ENCODE measurements around the gene CAVIN2.

Gene CAVIN2

GRCh38 chr2:191875859-191876258 lies 29.0 kb upstream of the CAVIN2 start:
- H3K4me3 Mint-ChIP-seq, result no peak overlapping the region
- no peak for DNase-seq
- ATAC-seq (replicated peaks), result no peak
- H3K36me3 Mint-ChIP-seq, result no peaks in the 10 kb centered on the region
- H3K27me3 Mint-ChIP-seq, result no peaks in the 10 kb centered on the region
- H3K4me1 Mint-ChIP-seq, result no peaks in the 10 kb centered on the region
- peaks cover 0 to 2% of the 10 kb centered on the region in 2 donors for H3K9me3 Mint-ChIP-seq
- H3K27ac Mint-ChIP-seq, result no peak overlapping the region

- peaks cover 2 to 6% of the 10 kb centered on the region in 2 donors for H3K4me1 Mint-ChIP-seq
These were observed 23.9 kb upstream of the CAVIN2 start for GRCh38 chr2:191870744-191871143.

GRCh38 chr2:191869781-191870180 lies 22.9 kb upstream of the CAVIN2 start:
- peaks cover 2 to 6% of the 10 kb centered on the region in 2 donors for H3K4me1 Mint-ChIP-seq
- H3K36me3 Mint-ChIP-seq, result no peaks in the 10 kb centered on the region
- no peak overlapping the region for H3K4me3 Mint-ChIP-seq
- H3K9me3 Mint-ChIP-seq, result peaks cover 0 to 2% of the 10 kb centered on the region in 2 donors
- ATAC-seq (replicated peaks) (no peak), DNase-seq (no peak)
- no peaks in the 10 kb centered on the region for H3K27me3 Mint-ChIP-seq
- no peak overlapping the region for H3K27ac Mint-ChIP-seq

More at GRCh38 chr2:191870744-191871143, 23.9 kb upstream of the CAVIN2 start:
- Mint-ChIP-seq H3K9me3 (no peaks in the 10 kb centered on the region), H3K27ac (no peak overlapping the region), H3K36me3 (no peaks in the 10 kb centered on the region), H3K27me3 (no peaks in the 10 kb centered on the region), H3K4me3 (no peak overlapping the region)
- ATAC-seq (replicated peaks) (no peak), DNase-seq (no peak)

- ATAC-seq (replicated peaks) (no peak), DNase-seq (no peak)
- Mint-ChIP-seq H3K4me3 (no peak overlapping the region), H3K36me3 (no peaks in the 10 kb centered on the region), H3K27me3 (no peaks in the 10 kb centered on the region), H3K9me3 (peaks cover 0 to 2% of the 10 kb centered on the region in 2 donors), H3K4me1 (peaks cover 2 to 6% of the 10 kb centered on the region in 2 donors), H3K27ac (no peak overlapping the region)
These were observed 22.3 kb upstream of the CAVIN2 start for GRCh38 chr2:191869178-191869577.

GRCh38 chr2:191867507-191867847 lies 20.6 kb upstream of the CAVIN2 start:
- peaks cover 2 to 6% of the 10 kb centered on the region in 2 donors for H3K4me1 Mint-ChIP-seq
- ATAC-seq (replicated peaks) (no peak), DNase-seq (no peak)
- H3K27me3 Mint-ChIP-seq, result no peaks in the 10 kb centered on the region
- H3K9me3 Mint-ChIP-seq, result peaks cover 0 to 2% of the 10 kb centered on the region in 2 donors
- no peak overlapping the region for H3K4me3 Mint-ChIP-seq
- no peak overlapping the region for H3K27ac Mint-ChIP-seq
- no peaks in the 10 kb centered on the region for H3K36me3 Mint-ChIP-seq

GRCh38 chr2:191866675-191867506 lies 20.0 kb upstream of the CAVIN2 start:
- Mint-ChIP-seq H3K4me3 (no peak overlapping the region), H3K36me3 (no peaks in the 10 kb centered on the region), H3K4me1 (peaks cover 2 to 6% of the 10 kb centered on the region in 2 donors), H3K9me3 (peaks cover 0 to 2% of the 10 kb centered on the region in 2 donors), H3K27ac (no peak overlapping the region), H3K27me3 (no peaks in the 10 kb centered on the region)
- ATAC-seq (replicated peaks), result peak; percentile 25 to 36
- DNase-seq, result no peak

GRCh38 chr2:191866195-191866594 lies 19.3 kb upstream of the CAVIN2 start:
- Mint-ChIP-seq H3K27ac (no peak overlapping the region), H3K4me3 (no peak overlapping the region), H3K27me3 (no peaks in the 10 kb centered on the region), H3K4me1 (peaks cover 2 to 6% of the 10 kb centered on the region in 2 donors), H3K36me3 (no peaks in the 10 kb centered on the region), H3K9me3 (peaks cover 0 to 2% of the 10 kb centered on the region in 2 donors)
- DNase-seq, result no peak
- ATAC-seq (replicated peaks), result no peak

GRCh38 chr2:191864628-191865374 lies 17.9 kb upstream of the CAVIN2 start:
- H3K27me3 Mint-ChIP-seq, result no peaks in the 10 kb centered on the region
- H3K4me3 Mint-ChIP-seq, result no peak overlapping the region
- H3K4me1 Mint-ChIP-seq, result peaks cover 2 to 6% of the 10 kb centered on the region in 2 donors
- no peak overlapping the region for H3K27ac Mint-ChIP-seq
- ATAC-seq (replicated peaks), result peak in 1 of 2 donors; percentile 33
- H3K9me3 Mint-ChIP-seq, result peaks cover 0 to 5% of the 10 kb centered on the region in 2 donors
- H3K36me3 Mint-ChIP-seq, result no peaks in the 10 kb centered on the region
- no peak for DNase-seq

GRCh38 chr2:191863988-191864387 lies 17.1 kb upstream of the CAVIN2 start:
- DNase-seq (no peak), ATAC-seq (replicated peaks) (no peak)
- H3K4me1 Mint-ChIP-seq, result peaks cover 2 to 6% of the 10 kb centered on the region in 2 donors
- no peaks in the 10 kb centered on the region for H3K27me3 Mint-ChIP-seq
- H3K4me3 Mint-ChIP-seq, result no peak overlapping the region
- peaks cover 0 to 5% of the 10 kb centered on the region in 2 donors for H3K9me3 Mint-ChIP-seq
- no peak overlapping the region for H3K27ac Mint-ChIP-seq
- no peaks in the 10 kb centered on the region for H3K36me3 Mint-ChIP-seq

GRCh38 chr2:191862156-191862775 lies 15.4 kb upstream of the CAVIN2 start:
- Mint-ChIP-seq H3K27me3 (no peaks in the 10 kb centered on the region), H3K27ac (no peak overlapping the region), H3K9me3 (peaks cover 0 to 5% of the 10 kb centered on the region in 2 donors), H3K36me3 (no peaks in the 10 kb centered on the region), H3K4me1 (peaks cover under 1 to 3% of the 10 kb centered on the region in 2 donors), H3K4me3 (no peak overlapping the region)
- ATAC-seq (replicated peaks) (no peak), DNase-seq (no peak)

GRCh38 chr2:191860760-191861466 lies 14.0 kb upstream of the CAVIN2 start:
- no peaks in the 10 kb centered on the region for H3K4me1 Mint-ChIP-seq
- no peaks in the 10 kb centered on the region for H3K27me3 Mint-ChIP-seq
- H3K9me3 Mint-ChIP-seq, result peaks cover 0 to 5% of the 10 kb centered on the region in 2 donors
- no peaks in the 10 kb centered on the region for H3K36me3 Mint-ChIP-seq
- H3K4me3 Mint-ChIP-seq, result no peak overlapping the region
- no peak for DNase-seq
- no peak overlapping the region for H3K27ac Mint-ChIP-seq
- ATAC-seq (replicated peaks), result no peak

- Mint-ChIP-seq H3K9me3 (peaks cover 0 to 3% of the 10 kb centered on the region in 2 donors), H3K4me3 (no peak overlapping the region), H3K4me1 (no peaks in the 10 kb centered on the region), H3K27me3 (no peaks in the 10 kb centered on the region), H3K36me3 (no peaks in the 10 kb centered on the region), H3K27ac (no peak overlapping the region)
- DNase-seq (no peak), ATAC-seq (replicated peaks) (no peak)
These were observed 12.8 kb upstream of the CAVIN2 start for GRCh38 chr2:191859681-191860080.

- no peaks in the 10 kb centered on the region for H3K36me3 Mint-ChIP-seq
- no peak overlapping the region for H3K27ac Mint-ChIP-seq
- no peaks in the 10 kb centered on the region for H3K27me3 Mint-ChIP-seq
These were observed 11.0 kb upstream of the CAVIN2 start for GRCh38 chr2:191857886-191858285.

GRCh38 chr2:191857259-191857805 lies 10.4 kb upstream of the CAVIN2 start:
- Mint-ChIP-seq H3K9me3 (peaks cover 0 to 3% of the 10 kb centered on the region in 2 donors), H3K4me3 (no peak overlapping the region), H3K27me3 (no peaks in the 10 kb centered on the region), H3K27ac (no peak overlapping the region), H3K36me3 (no peaks in the 10 kb centered on the region), H3K4me1 (no peaks in the 10 kb centered on the region)
- ATAC-seq (replicated peaks) (no peak), DNase-seq (no peak)

More at GRCh38 chr2:191857886-191858285, 11.0 kb upstream of the CAVIN2 start:
- Mint-ChIP-seq H3K9me3 (peaks cover 0 to 3% of the 10 kb centered on the region in 2 donors), H3K4me3 (no peak overlapping the region), H3K4me1 (no peaks in the 10 kb centered on the region)
- no peak for DNase-seq
- no peak for ATAC-seq (replicated peaks)

Data from stimulated activated naive B cell treated with anti-CD40 and anti-IgM and Interleukin-4, amounts not matched to agents 10 μg/mL and 1 μg/mL and 100 μg/mL, for 72 hours (primary cell).